Measurements from ENCODE around the gene TNN.
"Not testable (repeated sequence)": the region's sequence is repeated elsewhere in the genome, so short reads cannot be mapped to it uniquely, and the experiment has no call there.

Gene TNN

DNA sequence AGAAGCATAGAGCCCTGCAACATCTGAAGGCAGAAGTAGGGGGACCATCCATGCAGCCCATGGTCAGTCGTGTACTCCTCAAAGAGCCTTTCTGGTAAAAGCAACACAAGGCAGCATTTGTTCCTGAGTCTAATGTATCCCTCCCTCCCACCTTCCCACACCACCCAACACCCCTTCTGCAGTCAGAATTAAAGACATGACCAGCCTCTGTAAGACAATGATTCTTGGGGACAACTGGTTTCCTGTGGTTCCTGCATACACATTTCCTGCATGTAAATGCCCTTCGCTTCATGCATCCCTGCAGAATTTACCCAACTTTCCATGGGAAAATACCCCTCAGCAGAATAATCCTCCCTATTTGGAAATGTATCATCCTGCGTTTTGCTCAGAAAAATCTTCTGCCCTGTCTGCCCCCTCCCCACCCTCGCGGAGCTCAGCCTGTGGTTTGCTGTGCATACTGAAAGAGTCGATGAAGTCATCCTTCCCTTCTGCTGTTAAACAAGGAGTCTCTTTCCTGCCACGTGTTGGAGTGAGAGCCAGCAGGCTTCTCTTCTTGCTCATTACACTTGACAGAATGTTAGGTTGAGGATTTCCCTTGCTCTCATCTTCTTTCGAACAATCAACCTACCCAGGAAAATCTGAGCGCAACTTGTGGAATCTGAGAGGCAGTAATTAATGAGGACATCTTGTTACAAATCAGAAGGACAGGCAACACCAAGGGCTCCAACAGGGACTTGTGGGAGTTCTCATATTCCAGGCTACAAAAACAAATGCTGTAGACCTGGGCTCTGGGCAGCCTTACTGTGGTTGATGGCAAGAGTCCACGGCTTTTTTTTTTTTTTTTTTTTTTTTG is 4.7 kb downstream of the TNN start:
- peak; percentile 46 for DNase-seq (ENCODE audit: low read depth, low spot score)

DNA sequence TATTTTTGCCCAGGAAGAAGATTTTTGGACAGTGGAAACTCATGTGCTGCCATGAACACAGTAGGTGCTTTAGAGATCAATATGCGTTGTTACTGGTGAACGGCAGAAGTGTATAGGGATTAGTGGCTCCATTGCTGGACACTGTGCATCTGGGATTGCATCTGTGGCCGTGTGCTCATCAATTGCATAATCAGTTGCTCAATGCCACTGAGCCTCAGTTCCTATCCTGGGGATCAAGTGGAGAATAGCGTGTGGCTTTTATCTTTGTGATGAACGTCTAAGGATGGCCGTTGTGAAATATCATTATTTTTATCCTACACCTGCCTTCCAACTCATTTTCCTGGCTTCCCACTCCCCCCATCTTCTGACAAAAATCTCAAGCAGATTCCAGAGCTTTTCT is 5.4 kb downstream of the TNN start:
- DNase-seq (ENCODE audit: low read depth, low spot score) = no peak

DNA sequence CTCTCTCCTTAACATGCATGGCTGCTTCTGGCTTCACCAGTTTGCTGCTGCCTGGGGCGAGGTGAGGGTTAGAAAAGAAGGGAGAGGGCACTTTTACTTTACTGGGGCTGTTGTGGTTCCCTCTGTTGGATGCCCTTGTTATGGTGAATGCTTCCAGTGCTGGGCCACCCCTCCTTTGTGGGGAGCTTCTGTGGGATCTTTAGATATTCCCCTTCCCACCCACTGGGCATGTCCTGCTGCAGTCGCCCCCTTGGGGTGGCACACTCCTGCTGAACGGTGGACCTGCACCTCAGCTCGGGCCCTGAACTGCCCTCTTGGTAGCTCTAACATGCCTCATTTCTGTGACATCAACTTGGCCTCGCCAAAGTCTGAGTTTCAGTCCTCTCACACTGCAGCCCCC is 6.0 kb downstream of the TNN start:
- peak; percentile 32 for DNase-seq (ENCODE audit: low read depth, low spot score)

DNA sequence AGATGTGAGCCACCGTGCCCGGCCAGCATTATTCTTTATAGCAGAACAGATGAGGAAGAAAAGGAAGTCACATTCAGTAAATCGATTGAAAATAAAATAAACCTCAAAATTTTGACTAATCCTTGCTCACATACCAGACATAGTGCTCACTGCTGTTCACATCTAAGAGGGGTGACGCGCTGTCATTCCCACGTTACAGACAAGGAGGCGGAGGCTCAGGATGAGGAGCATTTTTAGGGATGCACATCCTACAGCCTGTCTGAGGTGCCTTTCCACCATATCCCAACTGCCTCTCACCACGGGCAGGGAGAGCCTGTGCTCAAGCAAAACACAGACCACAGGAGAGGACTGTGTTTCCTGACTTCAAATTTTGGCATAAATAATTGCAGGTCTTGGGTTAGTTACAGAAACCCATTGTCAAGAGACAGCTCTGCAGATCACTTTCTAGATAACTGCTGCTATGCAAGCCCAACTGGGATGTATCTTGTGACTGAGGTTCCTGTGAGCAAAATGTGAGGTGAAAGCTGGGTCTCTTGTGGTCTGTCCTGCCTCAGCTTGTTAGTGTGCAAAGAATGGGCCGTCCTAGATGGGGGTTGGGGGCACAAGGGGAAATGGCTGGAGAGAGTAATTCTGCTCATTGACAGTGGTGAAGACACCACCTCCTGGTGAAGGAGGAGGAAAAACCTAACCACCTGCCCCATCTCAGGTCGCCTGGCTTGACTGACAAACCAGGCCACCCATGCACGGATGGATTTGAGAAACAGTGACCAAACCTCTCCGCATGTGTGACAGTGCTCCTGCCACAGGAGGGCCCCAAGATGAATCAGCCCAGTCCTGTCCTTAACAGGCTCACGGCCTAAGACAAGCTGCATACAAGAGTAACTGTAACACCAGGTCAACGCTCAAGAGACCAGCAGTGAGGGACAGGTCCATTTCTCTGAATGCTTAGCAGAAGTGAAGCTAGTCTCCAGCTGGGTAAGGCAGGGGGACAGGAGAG is 8.2 kb downstream of the TNN start:
- peak; percentile 19 for DNase-seq (ENCODE audit: low read depth, low spot score)

DNA sequence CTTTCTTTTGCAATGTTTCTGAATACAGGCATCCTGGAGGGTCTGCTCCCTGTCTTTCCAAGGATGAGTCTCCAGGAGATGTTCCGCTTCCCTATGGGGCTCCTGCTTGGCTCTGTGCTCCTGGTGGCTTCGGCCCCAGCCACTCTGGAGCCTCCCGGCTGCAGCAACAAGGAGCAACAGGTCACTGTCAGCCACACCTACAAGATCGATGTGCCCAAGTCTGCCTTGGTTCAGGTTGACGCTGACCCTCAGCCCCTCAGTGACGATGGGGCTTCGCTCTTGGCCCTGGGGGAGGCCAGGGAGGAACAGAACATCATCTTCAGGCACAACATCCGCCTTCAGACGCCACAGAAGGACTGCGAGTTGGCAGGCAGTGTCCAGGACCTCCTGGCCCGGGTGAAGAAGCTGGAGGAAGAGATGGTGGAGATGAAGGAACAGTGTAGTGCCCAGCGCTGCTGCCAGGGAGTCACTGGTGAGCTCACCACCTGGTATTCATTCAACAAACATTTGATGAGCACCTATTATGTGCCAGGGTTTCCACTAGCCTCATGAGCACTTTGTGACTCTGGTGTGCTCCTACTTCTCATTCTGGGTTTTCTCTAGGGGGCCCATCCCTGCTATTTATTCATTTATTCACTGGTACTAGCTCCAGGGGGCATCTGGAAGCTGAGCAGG is 9.9 kb downstream of the TNN start:
- DNase-seq (ENCODE audit: low read depth, low spot score) = no peak

DNA sequence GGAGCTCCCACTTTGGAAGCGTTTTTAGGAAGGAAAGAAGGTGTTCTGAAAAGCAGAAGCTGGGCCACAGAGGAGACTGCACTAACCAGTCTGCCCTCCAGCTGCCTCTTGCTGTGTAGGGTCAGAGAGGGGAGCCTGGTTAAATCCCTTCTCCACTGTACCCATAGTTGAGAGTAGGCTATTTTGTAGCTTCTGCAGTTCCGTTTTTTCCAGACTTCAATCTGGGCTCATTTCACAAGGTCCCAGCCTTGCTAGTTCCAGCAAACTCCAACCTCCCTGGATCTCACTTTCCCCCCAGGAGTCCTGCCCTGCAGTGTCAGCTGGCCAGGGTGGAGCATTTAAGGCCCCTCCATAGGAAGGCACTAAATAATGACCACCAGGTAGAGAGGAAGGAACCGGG is 11.0 kb downstream of the TNN start:
- DNase-seq (ENCODE audit: low read depth, low spot score) = no peak

DNA sequence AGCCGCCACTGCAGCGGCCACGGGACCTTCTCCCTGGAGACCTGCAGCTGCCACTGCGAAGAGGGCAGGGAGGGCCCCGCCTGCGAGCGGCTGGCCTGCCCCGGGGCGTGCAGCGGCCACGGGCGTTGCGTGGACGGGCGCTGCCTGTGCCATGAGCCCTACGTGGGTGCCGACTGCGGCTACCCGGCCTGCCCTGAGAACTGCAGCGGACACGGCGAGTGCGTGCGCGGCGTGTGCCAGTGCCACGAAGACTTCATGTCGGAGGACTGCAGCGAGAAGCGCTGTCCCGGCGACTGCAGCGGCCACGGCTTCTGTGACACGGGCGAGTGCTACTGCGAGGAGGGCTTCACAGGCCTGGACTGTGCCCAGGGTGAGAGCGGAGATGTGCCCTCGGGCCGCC is 11.7 kb downstream of the TNN start:
- no peak for DNase-seq (ENCODE audit: low read depth, low spot score)

DNA sequence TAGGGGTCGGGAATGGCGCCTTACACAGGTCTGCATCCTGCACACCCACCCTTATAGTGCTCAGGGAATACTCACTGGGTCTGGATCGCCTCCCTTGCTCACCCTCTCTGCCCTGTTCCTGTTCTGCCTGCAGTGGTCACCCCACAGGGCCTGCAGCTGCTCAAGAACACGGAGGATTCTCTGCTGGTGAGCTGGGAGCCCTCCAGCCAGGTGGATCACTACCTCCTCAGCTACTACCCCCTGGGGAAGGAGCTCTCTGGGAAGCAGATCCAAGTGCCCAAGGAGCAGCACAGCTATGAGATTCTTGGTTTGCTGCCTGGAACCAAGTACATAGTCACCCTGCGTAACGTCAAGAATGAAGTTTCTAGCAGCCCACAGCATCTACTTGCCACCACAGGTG is 12.4 kb downstream of the TNN start:
- DNase-seq (ENCODE audit: low read depth, low spot score) = no peak

DNA sequence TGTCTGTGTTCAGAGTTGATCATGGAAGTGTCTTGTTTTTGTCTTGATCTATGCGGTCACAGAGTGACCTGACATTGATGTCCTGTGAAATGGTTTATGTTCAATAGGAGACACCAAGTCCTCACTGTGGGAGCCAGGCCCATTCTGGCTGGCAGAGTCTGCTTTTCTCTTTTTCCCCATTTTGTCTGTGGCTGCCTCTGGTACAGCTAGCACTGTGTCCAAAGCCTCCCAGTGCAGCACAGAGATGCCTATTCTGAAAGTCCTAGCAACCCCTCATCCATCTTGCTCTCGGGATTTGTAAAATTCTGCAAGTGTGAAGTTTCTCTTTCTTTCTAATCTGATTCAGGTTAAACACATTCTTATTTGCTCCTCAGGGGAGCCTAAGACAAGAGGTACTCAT is 14.3 kb downstream of the TNN start:
- DNase-seq (ENCODE audit: low read depth, low spot score) = no peak

DNA sequence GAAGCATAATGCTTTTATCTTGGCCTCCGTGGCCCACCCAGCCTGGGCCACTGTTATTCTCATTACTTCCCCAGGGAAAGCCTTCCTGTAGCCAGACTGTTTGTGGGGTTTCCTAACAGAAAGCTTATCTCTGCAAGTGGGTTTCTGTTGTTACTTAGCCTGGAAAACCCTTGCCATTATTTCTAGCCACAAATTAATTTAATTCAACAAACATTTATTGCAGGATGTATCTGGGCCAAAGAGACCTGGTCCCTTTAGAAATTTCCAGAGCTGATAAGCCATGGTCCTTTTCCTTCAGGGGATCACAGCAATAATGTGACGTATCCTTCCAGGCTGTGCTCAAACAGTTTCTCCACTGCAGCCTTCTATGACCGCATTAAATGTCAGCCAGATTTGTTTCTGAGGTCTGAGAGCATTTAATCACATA is 20.9 kb downstream of the TNN start:
- DNase-seq (ENCODE audit: low read depth, low spot score) = no peak

DNA sequence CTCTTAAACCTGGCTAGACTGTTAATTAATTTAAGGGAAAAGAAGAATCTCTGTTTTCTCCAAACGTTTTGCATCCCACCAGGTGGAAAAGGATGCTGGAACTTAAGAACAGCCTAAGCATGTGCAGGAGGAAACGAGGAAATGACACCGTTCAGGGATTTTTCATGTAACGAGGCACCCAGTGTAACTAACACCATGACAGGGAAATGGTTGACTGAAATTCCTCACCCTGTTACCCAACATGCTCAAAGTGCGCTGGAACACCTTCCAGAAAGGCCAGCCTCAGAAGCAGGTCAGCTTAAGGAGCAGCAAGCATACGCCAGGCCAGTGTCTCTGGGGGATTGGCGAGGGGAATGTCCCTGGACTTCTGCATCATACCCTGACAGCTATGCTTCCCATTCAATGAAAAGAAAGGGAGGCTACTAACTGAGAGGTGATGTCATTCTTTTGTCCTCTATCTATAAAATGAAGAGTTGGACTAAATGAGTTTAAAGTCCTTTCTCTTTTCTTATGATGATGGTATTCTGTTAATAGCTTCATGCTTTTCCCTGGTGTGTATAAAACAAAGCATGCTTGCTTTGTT is 21.6 kb downstream of the TNN start:
- DNase-seq (ENCODE audit: low read depth, low spot score) = peak; percentile 14

DNA sequence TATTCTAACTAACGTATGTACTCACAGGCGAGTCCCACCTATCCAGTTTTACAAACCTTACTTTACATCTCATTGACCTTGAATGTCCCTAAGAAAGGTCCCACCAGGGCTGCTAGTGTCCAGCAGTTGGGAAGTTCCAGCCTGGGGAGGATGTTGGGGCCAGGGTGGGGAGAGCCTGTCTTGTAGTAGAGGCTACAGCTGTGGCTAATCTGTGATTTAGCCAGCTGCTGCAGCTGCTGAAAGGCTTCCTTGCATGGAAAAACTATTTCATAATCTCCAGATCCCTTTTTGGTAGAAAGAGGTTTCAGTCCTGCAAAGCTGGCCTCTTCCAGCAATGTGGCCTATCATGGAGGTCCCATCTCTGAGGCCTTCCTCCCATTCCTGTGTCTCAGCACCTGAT is 23.1 kb downstream of the TNN start:
- DNase-seq (ENCODE audit: low read depth, low spot score) = no peak

DNA sequence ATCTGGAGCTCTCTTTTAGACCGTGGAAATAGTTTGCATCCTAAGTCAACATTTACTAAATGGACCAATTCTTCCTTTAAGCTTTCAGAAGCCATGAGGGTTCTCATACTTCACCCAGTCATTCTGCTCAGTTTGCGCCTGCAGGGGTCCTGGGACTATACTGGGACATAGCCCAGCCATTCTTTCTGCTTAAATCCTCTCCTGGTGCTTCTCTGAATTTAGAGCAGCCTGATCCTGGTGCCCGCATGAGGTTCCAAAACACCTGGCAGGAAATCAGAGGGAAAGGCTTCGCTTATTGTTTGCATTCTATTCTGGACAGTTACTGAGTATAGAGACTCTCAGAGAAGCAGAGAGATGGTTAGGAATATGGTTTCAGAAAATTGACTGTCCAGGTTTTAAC is 27.0 kb downstream of the TNN start:
- DNase-seq (ENCODE audit: low read depth, low spot score) = no peak

DNA sequence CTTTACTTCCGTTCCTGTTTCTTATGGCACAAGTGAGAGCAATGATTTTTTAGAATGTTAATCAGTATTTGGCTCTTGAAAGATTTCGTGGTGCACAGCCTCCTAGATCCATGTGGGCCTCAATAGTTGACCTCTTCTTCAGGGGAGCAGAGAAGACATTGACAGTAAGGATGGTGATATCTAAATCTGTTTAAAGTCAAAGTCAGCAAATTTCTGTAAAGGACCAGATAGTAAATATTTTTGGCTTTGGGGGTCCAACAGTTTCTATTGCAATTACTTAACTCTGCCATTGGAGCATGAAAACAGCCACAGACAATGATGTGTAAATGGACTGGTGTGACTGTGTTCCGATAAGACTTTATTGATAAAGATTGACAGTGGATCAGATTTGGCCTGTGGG is 27.4 kb downstream of the TNN start:
- no peak for DNase-seq (ENCODE audit: low read depth, low spot score)

DNA sequence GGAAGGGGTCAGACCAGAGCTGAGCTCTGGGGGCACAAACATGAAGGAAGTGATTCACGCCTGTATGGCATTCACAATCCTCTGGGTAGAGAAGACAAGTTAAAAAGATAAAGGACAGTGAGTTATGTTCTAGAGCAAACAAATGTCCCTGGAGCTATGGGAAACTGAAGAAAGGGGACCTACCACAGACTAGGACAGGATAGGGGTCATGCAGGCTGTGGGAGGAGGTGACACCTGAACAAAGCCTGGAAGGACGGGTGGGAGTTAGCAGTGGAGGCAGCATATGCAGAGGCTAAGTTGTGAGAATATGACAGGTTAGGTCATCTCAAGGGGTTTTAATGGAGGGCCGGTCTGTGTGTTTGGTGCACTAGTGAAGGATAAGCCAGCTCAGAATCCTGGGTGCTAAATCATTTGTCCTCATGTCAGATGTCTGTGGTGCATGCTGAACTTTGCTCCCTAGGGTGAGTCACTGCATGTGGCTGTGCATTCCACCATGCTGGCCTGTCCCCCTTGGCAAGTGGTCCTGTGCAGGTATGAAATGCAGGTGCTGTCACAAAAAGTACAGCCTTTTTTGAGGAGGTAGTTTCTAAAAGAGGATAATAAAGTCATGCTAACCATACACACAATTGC is 28.5 kb downstream of the TNN start:
- DNase-seq (ENCODE audit: low read depth, low spot score) = no peak

DNA sequence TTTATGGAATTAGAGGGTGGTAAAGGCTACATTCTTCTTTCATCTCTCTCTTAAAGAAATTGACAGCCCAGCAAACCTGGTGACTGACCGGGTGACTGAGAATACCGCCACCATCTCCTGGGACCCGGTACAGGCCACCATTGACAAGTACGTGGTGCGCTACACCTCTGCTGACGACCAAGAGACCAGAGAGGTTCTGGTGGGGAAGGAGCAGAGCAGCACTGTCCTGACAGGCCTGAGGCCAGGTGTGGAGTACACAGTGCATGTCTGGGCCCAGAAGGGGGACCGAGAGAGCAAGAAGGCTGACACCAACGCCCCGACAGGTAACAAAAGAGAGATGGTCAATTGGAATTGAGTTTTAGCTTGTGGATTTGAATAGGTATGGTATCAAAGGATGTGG is 29.7 kb downstream of the TNN start:
- DNase-seq (ENCODE audit: low read depth, low spot score) = no peak

DNA sequence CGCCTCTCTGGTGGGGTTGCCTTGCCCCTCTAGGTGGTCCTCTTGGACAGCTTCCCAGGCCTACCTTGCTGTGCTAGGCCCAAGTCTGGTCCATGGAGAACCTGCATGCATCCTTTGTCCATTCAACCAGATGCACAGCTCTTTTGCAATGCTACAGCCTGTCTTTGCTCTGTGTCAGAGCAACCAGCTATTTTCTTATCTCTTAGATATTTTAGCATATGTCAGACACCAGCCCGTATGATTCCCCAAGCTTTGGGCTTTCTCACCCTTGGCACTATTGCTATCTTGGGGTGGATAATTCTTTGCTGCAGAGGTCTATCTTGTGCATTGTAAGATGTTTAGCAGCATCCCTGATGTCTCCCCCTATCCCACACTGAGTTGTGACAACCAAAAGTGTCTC is 32.3 kb downstream of the TNN start:
- DNase-seq (ENCODE audit: low read depth, low spot score) = no peak

DNA sequence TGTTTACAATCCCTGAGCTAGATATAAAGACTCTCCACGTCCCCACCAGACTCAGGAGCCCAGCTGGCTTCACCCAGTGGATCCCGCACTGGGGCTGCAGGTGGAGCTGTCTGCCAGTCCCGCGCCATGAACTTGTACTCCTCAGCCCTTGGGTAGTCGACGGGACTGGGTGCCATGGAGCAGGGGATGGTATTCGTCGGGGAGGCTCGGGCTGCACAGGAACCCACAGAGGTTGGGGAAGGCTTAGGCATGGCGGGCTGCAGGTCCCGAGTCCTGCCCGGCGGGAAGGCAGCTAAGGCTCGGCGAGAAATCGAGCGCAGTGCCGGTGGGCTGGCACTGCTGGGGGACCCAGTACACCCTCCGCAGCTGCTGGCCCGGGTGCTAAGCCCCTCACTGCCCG is 34.5 kb downstream of the TNN start:
- not testable (repeated sequence) for DNase-seq (ENCODE audit: low read depth, low spot score)

DNA sequence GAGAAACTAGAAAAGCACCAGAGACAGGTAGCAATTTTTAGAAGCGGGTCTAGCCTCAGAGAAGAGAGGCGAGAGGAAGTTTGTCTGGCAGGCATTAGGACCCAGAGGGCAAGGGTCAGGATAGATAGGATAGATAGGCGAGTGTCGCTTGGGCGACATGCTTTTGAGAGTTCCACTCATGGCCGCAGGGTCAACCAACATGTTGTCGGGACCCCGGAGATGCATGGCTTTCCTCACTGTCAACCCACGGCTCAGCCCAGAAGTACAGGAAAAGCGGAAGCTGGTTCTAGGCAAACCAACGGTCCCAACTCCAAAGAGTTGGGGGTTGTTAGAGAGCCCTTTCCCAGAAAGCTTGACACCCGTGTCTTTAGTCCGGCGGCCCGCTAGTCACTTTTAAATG is 38.9 kb downstream of the TNN start:
- not testable (repeated sequence) for DNase-seq (ENCODE audit: low read depth, low spot score)

DNA sequence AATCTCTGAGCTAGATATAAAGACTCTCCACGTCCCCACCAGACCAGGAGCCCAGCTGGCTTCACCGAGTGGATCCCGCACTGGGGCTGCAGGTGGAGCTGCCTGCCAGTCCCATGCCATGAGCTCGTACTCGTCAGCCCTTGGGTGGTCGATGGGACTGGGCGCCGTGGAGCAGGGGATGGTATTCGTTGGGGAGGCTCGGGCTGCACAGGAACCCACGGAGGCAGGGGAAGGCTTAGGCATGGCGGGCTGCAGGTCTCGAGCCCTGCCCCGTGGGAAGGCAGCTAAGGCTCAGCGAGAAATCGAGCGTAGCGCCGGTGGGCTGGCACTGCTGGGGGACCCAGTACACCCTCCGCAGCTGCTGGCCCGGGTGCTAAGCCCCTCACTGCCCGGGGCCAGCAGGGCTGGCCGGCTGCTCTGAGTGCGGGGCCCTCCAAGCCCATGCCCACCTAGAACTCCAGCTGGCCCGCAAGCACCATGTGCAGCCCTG is 40.7 kb downstream of the TNN start:
- not testable (repeated sequence) for DNase-seq (ENCODE audit: low read depth, low spot score)

DNA sequence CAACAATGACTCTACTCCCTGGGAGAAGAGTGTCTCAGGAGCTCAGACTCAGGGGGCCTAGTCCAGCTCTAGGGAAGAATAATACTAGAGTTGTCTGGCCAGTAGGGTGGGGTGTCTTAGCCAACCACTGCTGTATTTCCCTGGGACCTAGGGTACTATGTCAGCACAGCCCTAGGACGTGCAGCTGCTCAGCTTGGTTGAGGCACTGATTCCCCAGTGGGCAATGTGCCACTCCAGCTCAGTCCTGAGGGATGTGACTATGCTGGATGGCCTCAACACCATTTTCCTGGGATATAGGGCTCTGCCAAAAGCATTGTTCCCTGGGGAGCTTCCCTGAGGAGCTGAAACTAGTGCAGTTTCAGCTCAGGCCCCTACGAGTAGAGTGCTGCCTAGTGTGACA is 47.4 kb downstream of the TNN start:
- DNase-seq (ENCODE audit: low read depth, low spot score) = no peak
